HCT116 (cell line): ENCODE measurements around the gene NR2F2. TPM values are rescaled to one million over a fixed set of nuclear protein-coding genes. Genes with fewer than 3 reads are reported as not detected.

Experiments
- ATAC-seq: fragments of 200-7000 bp; cut with Tn5 transposase; 2 replicates; pipeline ENCODE4 v1.9.1; 2020; ENCODE audit warnings: mild to moderate bottlenecking, moderate library complexity
- BruUV-seq: library from RNA; stranded (reverse); fragments of 400-500 nt; replicated peaks from 2 replicates; lab custom pipeline; 2021; lab: Mats Ljungman, UMichigan
- CTCF ChIA-PET: fragments of 300-600 bp; sonication (Branson Sonifier 250); formaldehyde crosslinking; loops from one replicate; lab custom pipeline; 2021; ENCODE audit warnings: antibody characterized with exemption; lab: Charles Lee
- POLR2A ChIA-PET: fragments of 300-600, 350-600 bp; sonication (Branson Sonifier 250); formaldehyde crosslinking; loops from one replicate; lab custom pipeline; 2021; ENCODE audit warnings: antibody characterized with exemption; lab: Charles Lee
- RAD21 ChIA-PET, 2 experiments: fragments of 300-600 bp; sonication (Branson Sonifier 250); formaldehyde crosslinking; loops; one replicate each; lab custom pipeline; 2023; ENCODE audit warnings: low total read pairs in 2 of 2; ENCODE audit not compliant: uncharacterized antibody in 2 of 2, unreplicated experiment in 2 of 2, low non-redundant PET in 1 of 2; lab: Charles Lee
- DNase-seq: peaks from one replicate; pipeline ENCODE4 v3.0.0-alpha.2; 2010; ENCODE audit warnings: low read depth, low spot score
- H2AFZ ChIP-seq: fragments of 200-600 bp; shearing (Covaris generic), sonication (generic); 2 replicates; pipeline ENCODE4 v1.6.1; 2017; ENCODE audit warnings: low read depth, mixed run types, mixed read lengths, antibody characterized with exemption, low read length; ENCODE audit not compliant: poor library complexity, severe bottlenecking
- H3K27ac ChIP-seq: 2 replicates; pipeline ENCODE4 v1.5.1; 2012; ENCODE audit warnings: low read depth, low read length
- H3K27me3 ChIP-seq: fragments of 200-600 bp; sonication (generic); 2 replicates; pipeline ENCODE4 v1.6.1; 2016; ENCODE audit warnings: mixed run types, low read length, mixed read lengths; ENCODE audit not compliant: insufficient read depth
- H3K36me3 ChIP-seq, 2 experiments: fragments of 200-500 bp in 1 of 2; fragments of 200-600 bp in 1 of 2; sonication (Bioruptor generic) in 1 of 2; sonication (generic) in 1 of 2; 2 replicates each; pipeline versions ENCODE4 v1.5.1 to v1.6.1; 2014 to 2016; ENCODE audit warnings: low read length in 2 of 2, inconsistent platforms in 1 of 2, mixed read lengths in 1 of 2, mixed run types in 1 of 2; ENCODE audit not compliant: insufficient read depth in 2 of 2, control insufficient read depth in 1 of 2
- H3K4me1 ChIP-seq, 2 experiments: fragments of 200-600 bp in 1 of 2; sonication (generic) in 1 of 2; 2 replicates each; pipeline versions ENCODE4 v1.5.1 to v1.6.1; 2012 to 2017; ENCODE audit warnings: low read length in 2 of 2, inconsistent platforms in 1 of 2, mild to moderate bottlenecking in 1 of 2, mixed read lengths in 1 of 2, mixed run types in 1 of 2, moderate library complexity in 1 of 2; ENCODE audit not compliant: insufficient read depth in 2 of 2, control insufficient read depth in 1 of 2
- H3K4me2 ChIP-seq: fragments of 200-600 bp; sonication (generic); 2 replicates; pipeline ENCODE4 v1.6.1; 2017; ENCODE audit warnings: mixed run types, low read length, mixed read lengths
- H3K4me3 ChIP-seq, 2 experiments: fragments of 200-600 bp in 1 of 2; sonication (generic) in 1 of 2; replicated peaks in 1 of 2; 2 replicates each; pipeline ENCODE4 v1.5.1; 2011 to 2016; ENCODE audit warnings: low read length in 2 of 2, control low read depth in 1 of 2, low read depth in 1 of 2, mild to moderate bottlenecking in 1 of 2, mixed read lengths in 1 of 2, mixed run types in 1 of 2
- H3K79me2 ChIP-seq: fragments of 200-600 bp; sonication (generic); 2 replicates; pipeline ENCODE4 v1.6.1; 2017; ENCODE audit warnings: mild to moderate bottlenecking, mixed run types, low read length, moderate library complexity, mixed read lengths; ENCODE audit not compliant: insufficient read depth
- H3K9ac ChIP-seq: fragments of 200-600 bp; sonication (generic); 2 replicates; pipeline ENCODE4 v1.6.1; 2016; ENCODE audit warnings: low read length, mixed read lengths
- H3K9me2 ChIP-seq: fragments of 200-600 bp; sonication (generic), shearing (Covaris generic); 2 replicates; pipeline ENCODE4 v1.6.1; 2017; ENCODE audit warnings: mixed run types, mild to moderate bottlenecking, moderate library complexity; ENCODE audit not compliant: insufficient read depth
- H3K9me3 ChIP-seq, 2 experiments: fragments of 200-500 bp in 1 of 2; fragments of 200-600 bp in 1 of 2; sonication (Bioruptor generic) in 1 of 2; sonication (generic) in 1 of 2; 2 replicates each; pipeline ENCODE4 v1.6.1; 2014 to 2017; ENCODE audit warnings: low read length in 2 of 2, mixed read lengths in 2 of 2, inconsistent platforms in 1 of 2, low read depth in 1 of 2, mild to moderate bottlenecking in 1 of 2, mixed run types in 1 of 2, moderate library complexity in 1 of 2; ENCODE audit not compliant: control insufficient read depth in 1 of 2, insufficient read depth in 1 of 2
- H4K20me1 ChIP-seq: fragments of 200-600 bp; sonication (generic), shearing (Covaris generic); 2 replicates; pipeline ENCODE4 v1.6.1; 2017; ENCODE audit warnings: mixed run types, mild to moderate bottlenecking, moderate library complexity; ENCODE audit not compliant: insufficient read depth
- ATF3 ChIP-seq: IDR thresholded peaks from 2 replicates; pipeline ENCODE4 v1.6.1; 2012
- CBX3 ChIP-seq: IDR thresholded peaks from 2 replicates; pipeline ENCODE4 v1.6.1; 2012; ENCODE audit warnings: low read depth
- CEBPB ChIP-seq: IDR thresholded peaks from 2 replicates; pipeline ENCODE4 v1.6.1; 2012; ENCODE audit warnings: low read depth
- CTCF ChIP-seq, 3 experiments: fragments of 200-600 bp in 1 of 3; sonication (generic) in 1 of 3; IDR thresholded peaks in 2 of 3; conservative IDR thresholded peaks in 1 of 3; 2 replicates each; pipeline ENCODE4 v1.5.1; 2012 to 2017; ENCODE audit warnings: low read depth in 2 of 3, low read length in 2 of 3, antibody characterized with exemption in 1 of 3, borderline replicate concordance in 1 of 3, control low read depth in 1 of 3, mild to moderate bottlenecking in 1 of 3, mixed read lengths in 1 of 3, mixed run types in 1 of 3, moderate library complexity in 1 of 3; ENCODE audit not compliant: insufficient read depth in 1 of 3
- EGR1 ChIP-seq: IDR thresholded peaks from 2 replicates; pipeline ENCODE4 v1.6.1; 2012; ENCODE audit warnings: low read depth
- EZH2phosphoT487 ChIP-seq: fragments of 200-600 bp; IDR thresholded peaks from 2 replicates; pipeline ENCODE4 v1.6.1; 2018; ENCODE audit warnings: antibody characterized with exemption, borderline replicate concordance
- FOSL1 ChIP-seq: IDR thresholded peaks from 2 replicates; pipeline ENCODE4 v1.6.1; 2012; ENCODE audit warnings: low read depth
- JUND ChIP-seq: IDR thresholded peaks from 2 replicates; pipeline ENCODE4 v1.6.1; 2012
- POLR2AphosphoS5 ChIP-seq: IDR thresholded peaks from 2 replicates; pipeline ENCODE4 v1.6.1; 2011; ENCODE audit warnings: mild to moderate bottlenecking, low read depth, low read length, moderate library complexity
- RAD21 ChIP-seq: IDR thresholded peaks from 2 replicates; pipeline ENCODE4 v1.6.1; 2012; ENCODE audit warnings: low read depth, mild to moderate bottlenecking
- REST ChIP-seq: IDR thresholded peaks from 2 replicates; pipeline ENCODE4 v1.6.1; 2012; ENCODE audit warnings: low read depth
- SIN3A ChIP-seq: IDR thresholded peaks from 2 replicates; pipeline ENCODE4 v1.6.1; 2012; ENCODE audit warnings: low read depth
- TCF7L2 ChIP-seq: IDR thresholded peaks from 2 replicates; pipeline ENCODE4 v1.7.0; 2011; ENCODE audit warnings: borderline replicate concordance, inconsistent platforms; ENCODE audit not compliant: insufficient read depth, insufficient read length; ENCODE audit errors: extremely low read depth
- ZFX ChIP-seq: fragments of 450-650 bp; IDR thresholded peaks from 2 replicates; pipeline ENCODE4 v1.6.1; 2017
- intact Hi-C: fragments of 100-400 bp; cut with micrococcal nuclease; formaldehyde crosslinking; loops from 2 replicates; pipeline ENCODE4 v1.10.0; 2022
- total RNA-seq: library from RNA; stranded (reverse); gene quantifications from one replicate; pipeline ENCODE4 v1.2.1, GENCODE V29; 2021; ENCODE audit not compliant: unreplicated experiment

The NR2F2 gene
- total RNA-seq, 1 experiment from 2014 or later = 61.4 TPM

- H3K4me1 ChIP-seq = peaks cover 34 to 54% of the 10 kb centered on the region in 2 experiments
- peak overlapping the region; percentile 75 for H3K27ac ChIP-seq
- H3K9me2 ChIP-seq = no peaks in the 10 kb centered on the region
- TF ChIP-seq FOSL1 (no peak), CTCF (IDR thresholded peaks at IDR 0.05 in 2 of 3, conservative IDR thresholded peaks at IDR 0.05 in 1 of 3; ENCODE audit: borderline replicate concordance in 1 of 3, insufficient read depth in 1 of 3, low read depth in 2 of 3, low read length in 2 of 3) (no peak), TCF7L2 (no peak), ATF3 (no peak), SIN3A (no peak), RAD21 (no peak), REST (no peak), POLR2AphosphoS5 (no peak), CEBPB (no peak), ZFX (no peak), EGR1 (no peak), JUND (no peak), EZH2phosphoT487 (no peak), CBX3 (no peak)
- intact Hi-C loops = loop anchor here (5.0 kb wide), 4 partner anchors 277 to 1072 kb away; no protein-coding TSS in a partner anchor
- H3K79me2 ChIP-seq = peaks cover 88% of the 10 kb centered on the region
- no peaks in the 10 kb centered on the region for H3K9me3 ChIP-seq
- ChIA-PET POLR2A (interaction anchor here (0.7 to 1.7 kb wide), 5 partner anchors 9 to 104 kb away, joined by 3 to 5 read pairs (median 5); no protein-coding TSS in a partner anchor), CTCF (interaction anchor here (0.8 to 1.3 kb wide), 3 partner anchors 408 to 916 kb away, joined by 3 to 4 read pairs (median 3); no protein-coding TSS in a partner anchor), RAD21 (no interaction called here)
- no peak for DNase-seq
- H3K27me3 ChIP-seq = no peaks in the 10 kb centered on the region
- peak overlapping the region; percentile 72 for H3K9ac ChIP-seq
- peak overlapping the region; percentile 55 to 70 for H3K4me3 ChIP-seq
- ATAC-seq = no peak
- peaks cover 0 to 10% of the 10 kb centered on the region in 2 experiments; a peak in 2 of 4 replicates for H3K36me3 ChIP-seq
- H4K20me1 ChIP-seq = no peaks in the 10 kb centered on the region
- H2AFZ ChIP-seq = no peak overlapping the region
- BruUV-seq = TSS peak; percentile 26
- H3K4me2 ChIP-seq = peak overlapping the region; percentile 94
Observed at GRCh38 chr15:96329403-96329981, 1.0 kb upstream of the NR2F2 start.
